ENCODE results near the gene CCDC127.
"Not testable (repeated sequence)": the region's sequence is repeated elsewhere in the genome, so short reads cannot be mapped to it uniquely, and the experiment has no call there.

DNA sequence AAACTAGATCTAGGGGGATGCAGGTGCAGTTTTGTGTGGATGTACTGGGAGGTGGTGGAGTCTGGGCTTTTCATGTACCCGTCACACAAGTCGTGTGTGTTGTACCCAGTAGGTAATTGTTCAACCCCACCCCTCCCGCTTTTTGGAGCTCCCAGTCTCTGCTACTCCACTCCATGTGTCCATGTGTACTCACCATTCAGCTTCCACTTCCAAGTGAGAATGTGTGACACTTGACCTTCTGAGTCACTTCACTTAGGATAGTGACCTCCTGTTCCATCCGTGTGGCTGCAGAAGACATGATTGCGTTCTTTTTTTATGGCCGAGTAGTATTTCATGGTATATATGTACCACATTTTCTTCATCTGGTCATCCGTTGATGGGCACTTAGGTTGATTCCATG lies 22.6 kb upstream of the CCDC127 start:
- not testable (repeated sequence) for TF ChIP-seq SAFB2 (CRISPR knock-in tag; IDR thresholded peaks at IDR 0.05; ENCODE audit: borderline replicate concordance, low read depth); ZNF260 (CRISPR knock-in tag; IDR thresholded peaks at IDR 0.05; ENCODE audit: borderline replicate concordance, low read depth); EZH2 (conservative IDR thresholded peaks at IDR 0.05; ENCODE audit: low read depth, low read length); ZNF282 (IDR thresholded peaks at IDR 0.05; ENCODE audit: partially characterized antibody); NR2F6 (IDR thresholded peaks at IDR 0.05); NR2F6 (CRISPR knock-in tag; IDR thresholded peaks at IDR 0.05); CEBPB (IDR thresholded peaks at IDR 0.05; ENCODE audit: borderline replicate concordance, low read depth, low read length); GPN1 (CRISPR knock-in tag; IDR thresholded peaks at IDR 0.05; ENCODE audit: borderline replicate concordance); CBX2 (IDR thresholded peaks at IDR 0.05; ENCODE audit: low read depth, low read length); CBX2 (CRISPR knock-in tag; IDR thresholded peaks at IDR 0.05; ENCODE audit: low read depth); TOE1 (CRISPR knock-in tag; IDR thresholded peaks at IDR 0.05)
- TF ChIP-seq, protein P1, sequence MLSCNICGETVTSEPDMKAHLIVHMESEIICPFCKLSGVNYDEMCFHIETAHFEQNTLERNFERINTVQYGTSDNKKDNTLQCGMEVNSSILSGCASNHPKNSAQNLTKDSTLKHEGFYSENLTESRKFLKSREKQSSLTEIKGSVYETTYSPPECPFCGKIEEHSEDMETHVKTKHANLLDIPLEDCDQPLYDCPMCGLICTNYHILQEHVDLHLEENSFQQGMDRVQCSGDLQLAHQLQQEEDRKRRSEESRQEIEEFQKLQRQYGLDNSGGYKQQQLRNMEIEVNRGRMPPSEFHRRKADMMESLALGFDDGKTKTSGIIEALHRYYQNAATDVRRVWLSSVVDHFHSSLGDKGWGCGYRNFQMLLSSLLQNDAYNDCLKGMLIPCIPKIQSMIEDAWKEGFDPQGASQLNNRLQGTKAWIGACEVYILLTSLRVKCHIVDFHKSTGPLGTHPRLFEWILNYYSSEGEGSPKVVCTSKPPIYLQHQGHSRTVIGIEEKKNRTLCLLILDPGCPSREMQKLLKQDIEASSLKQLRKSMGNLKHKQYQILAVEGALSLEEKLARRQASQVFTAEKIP (CRISPR knock-in tag; IDR thresholded peaks at IDR 0.05; ENCODE audit: borderline replicate concordance) = not testable (repeated sequence)
- TF ChIP-seq, protein P2, sequence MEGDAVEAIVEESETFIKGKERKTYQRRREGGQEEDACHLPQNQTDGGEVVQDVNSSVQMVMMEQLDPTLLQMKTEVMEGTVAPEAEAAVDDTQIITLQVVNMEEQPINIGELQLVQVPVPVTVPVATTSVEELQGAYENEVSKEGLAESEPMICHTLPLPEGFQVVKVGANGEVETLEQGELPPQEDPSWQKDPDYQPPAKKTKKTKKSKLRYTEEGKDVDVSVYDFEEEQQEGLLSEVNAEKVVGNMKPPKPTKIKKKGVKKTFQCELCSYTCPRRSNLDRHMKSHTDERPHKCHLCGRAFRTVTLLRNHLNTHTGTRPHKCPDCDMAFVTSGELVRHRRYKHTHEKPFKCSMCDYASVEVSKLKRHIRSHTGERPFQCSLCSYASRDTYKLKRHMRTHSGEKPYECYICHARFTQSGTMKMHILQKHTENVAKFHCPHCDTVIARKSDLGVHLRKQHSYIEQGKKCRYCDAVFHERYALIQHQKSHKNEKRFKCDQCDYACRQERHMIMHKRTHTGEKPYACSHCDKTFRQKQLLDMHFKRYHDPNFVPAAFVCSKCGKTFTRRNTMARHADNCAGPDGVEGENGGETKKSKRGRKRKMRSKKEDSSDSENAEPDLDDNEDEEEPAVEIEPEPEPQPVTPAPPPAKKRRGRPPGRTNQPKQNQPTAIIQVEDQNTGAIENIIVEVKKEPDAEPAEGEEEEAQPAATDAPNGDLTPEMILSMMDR (CRISPR knock-in tag; IDR thresholded peaks at IDR 0.05) = not testable (repeated sequence)

Measured in HepG2 (cell line).